Naive thymus-derived CD4-positive, alpha-beta T cell (primary cell): ENCODE results near the gene DYRK2. TPM values are rescaled to one million over a fixed set of nuclear protein-coding genes. Genes with fewer than 3 reads are reported as not detected.

ENCODE experiments used
- ATAC-seq: fragments of 150-1000 bp; cut with Tn5 transposase; 2 replicates; pipeline ENCODE4 v1.10.0; 2021; ENCODE audit warnings: mild to moderate bottlenecking, moderate library complexity
- CTCF ChIA-PET: fragments of 350-600 bp; sonication (Branson Sonifier 250); formaldehyde crosslinking; loops from one replicate; lab custom pipeline; 2021; ENCODE audit warnings: antibody characterized with exemption; lab: Charles Lee
- POLR2A ChIA-PET: fragments of 350-600 bp; sonication (Branson Sonifier 250); formaldehyde crosslinking; loops from one replicate; lab custom pipeline; 2021; ENCODE audit warnings: antibody characterized with exemption, inconsistent platforms; lab: Charles Lee
- DNase-seq, 9 donors: peaks; one replicate each; pipeline versions ENCODE4 v3.0.0 to v3.0.0-alpha.2; 2020 to 2022; ENCODE audit warnings: mixed read lengths in 1 of 9
- H3K27ac ChIP-seq: one replicate; pipeline ENCODE4 v1.7.0; 2013; ENCODE audit warnings: mild to moderate bottlenecking, low read depth, low read length, moderate library complexity
- H3K27me3 ChIP-seq, 2 donors: one replicate each; pipeline ENCODE4 v1.7.0; 2013; ENCODE audit warnings: low read length in 2 of 2, mild to moderate bottlenecking in 2 of 2, moderate library complexity in 2 of 2; ENCODE audit not compliant: control insufficient read depth in 2 of 2, insufficient read depth in 2 of 2
- H3K36me3 ChIP-seq, 3 experiments: 1 replicate in 2 of 3; 2 replicates in 1 of 3; pipeline ENCODE4 v1.7.0; 2013; ENCODE audit warnings: low read length in 3 of 3, mild to moderate bottlenecking in 3 of 3, moderate library complexity in 1 of 3; ENCODE audit not compliant: insufficient read depth in 3 of 3, control insufficient read depth in 2 of 3
- H3K4me1 ChIP-seq, 2 donors: one replicate each; pipeline ENCODE4 v1.7.0; 2013; ENCODE audit warnings: low read length in 2 of 2, mild to moderate bottlenecking in 2 of 2, moderate library complexity in 1 of 2; ENCODE audit not compliant: control insufficient read depth in 2 of 2, insufficient read depth in 2 of 2
- H3K4me3 ChIP-seq: 2 replicates; pipeline ENCODE4 v1.7.0; 2013; ENCODE audit warnings: mild to moderate bottlenecking, low read length
- H3K9me3 ChIP-seq, 3 experiments: 1 replicate in 2 of 3; 2 replicates in 1 of 3; pipeline ENCODE4 v1.7.0; 2013; ENCODE audit warnings: low read length in 3 of 3; ENCODE audit not compliant: control insufficient read depth in 2 of 3
- H3K27ac Mint-ChIP-seq, 9 donors: one replicate each; pipeline ENCODE4 v1.8.0; 2020 to 2022; ENCODE audit warnings: mixed read lengths in 9 of 9, mild to moderate bottlenecking in 8 of 9, moderate library complexity in 5 of 9, inconsistent platforms in 2 of 9
- H3K27me3 Mint-ChIP-seq, 5 donors: one replicate each; pipeline ENCODE4 v1.8.0; 2021 to 2022; ENCODE audit warnings: mixed read lengths in 5 of 5, mild to moderate bottlenecking in 1 of 5
- H3K36me3 Mint-ChIP-seq, 5 donors: one replicate each; pipeline ENCODE4 v1.8.0; 2020 to 2022; ENCODE audit warnings: mixed read lengths in 5 of 5, mild to moderate bottlenecking in 3 of 5, inconsistent platforms in 1 of 5
- H3K4me1 Mint-ChIP-seq, 7 donors: one replicate each; pipeline ENCODE4 v1.8.0; 2020 to 2022; ENCODE audit warnings: mixed read lengths in 7 of 7, mild to moderate bottlenecking in 3 of 7, inconsistent platforms in 1 of 7
- H3K4me3 Mint-ChIP-seq, 10 donors: one replicate each; pipeline ENCODE4 v1.8.0; 2020 to 2022; ENCODE audit warnings: mild to moderate bottlenecking in 10 of 10, mixed read lengths in 10 of 10, moderate library complexity in 6 of 10, inconsistent platforms in 2 of 10
- H3K9me3 Mint-ChIP-seq, 11 donors: one replicate each; pipeline ENCODE4 v1.8.0; 2020 to 2022; ENCODE audit warnings: mixed read lengths in 11 of 11, mild to moderate bottlenecking in 4 of 11, inconsistent platforms in 1 of 11, moderate library complexity in 1 of 11
- intact Hi-C, 2 donors: fragments of 100-400 bp; cut with micrococcal nuclease; formaldehyde crosslinking; loops; one replicate each; pipeline ENCODE4 v1.15.1; 2023
- polyA plus RNA-seq, 2 donors: library from polyadenylated mRNA; unstranded; fragments of 300-500 nt; fragmentation: Illumina TruSeq; gene quantifications; one replicate each; pipeline ENCODE4 v1.2.3, GENCODE V29; 2021
- total RNA-seq, 6 experiments: library from RNA in 5 of 6; stranded (reverse) in 5 of 6; gene quantifications; 1 replicate in 5 of 6; 2 replicates in 1 of 6; pipeline ENCODE4 v1.2.3 and lab custom pipeline; 2021 to 2026

DYRK2 gene
- total and polyA plus RNA-seq, 7 experiments from 2014 or later, result 55.3 to 157 (median 98.1) TPM

DNA sequence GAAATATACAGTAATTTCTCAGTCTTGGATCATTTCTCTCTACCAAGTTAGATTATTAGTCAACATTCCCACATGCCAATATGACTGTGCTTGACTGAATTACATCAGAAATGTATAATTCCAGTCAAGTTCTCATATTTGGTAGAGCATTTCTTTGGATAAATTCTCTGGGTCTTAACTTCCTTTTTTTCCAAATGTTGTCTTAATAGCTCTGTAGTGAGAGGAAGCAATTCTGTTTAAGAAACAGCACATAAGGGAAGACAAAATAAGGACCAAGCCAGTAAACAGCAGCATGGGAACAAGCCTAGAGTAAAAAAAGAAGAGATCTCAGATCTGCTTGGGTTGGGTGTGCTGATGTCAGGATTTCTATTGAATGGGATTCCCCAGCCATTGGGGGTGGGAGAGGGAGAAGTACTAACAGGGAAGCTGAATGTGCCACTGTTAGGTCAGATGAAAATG is 14.2 kb upstream of the DYRK2 start:
- no peaks in the 10 kb centered on the region for H3K36me3 ChIP-seq
- DNase-seq, result no peak
- intact Hi-C loops, result loop anchor here (5.0 to 10.0 kb wide), 4 partner anchors 117 to 1347 kb away; no protein-coding TSS in a partner anchor
- peaks cover 48 to 57% of the 10 kb centered on the region in 2 donors for H3K4me1 ChIP-seq
- Mint-ChIP-seq H3K4me1 (peaks cover 30 to 75% (median 65%) of the 10 kb centered on the region in 7 donors), H3K9me3 (peaks cover 0 to 5% (median 0%) of the 10 kb centered on the region in 11 donors), H3K27ac (peak overlapping the region in 8 of 9 donors; percentile 74 to 100 (median 96)), H3K4me3 (peak overlapping the region in 8 of 10 donors; percentile 5 to 82 (median 52)), H3K27me3 (peaks cover 0 to 12% (median 0%) of the 10 kb centered on the region in 5 donors), H3K36me3 (peaks cover 0 to 16% (median 0%) of the 10 kb centered on the region in 5 donors)
- ChIA-PET POLR2A (interaction anchor here (0.6 to 10.4 kb wide), 6 partner anchors 13 to 94 kb away, joined by 3 to 273 read pairs (median 5); partner anchors contain the start of gene DYRK2), CTCF (interaction anchor here (0.6 to 1.3 kb wide), 4 partner anchors 11 to 96 kb away, joined by 3 to 5 read pairs (median 3); partner anchors contain the start of gene DYRK2)
- no peak overlapping the region for H3K27ac ChIP-seq
- no peak for ATAC-seq
- H3K27me3 ChIP-seq, result no peaks in the 10 kb centered on the region
- H3K9me3 ChIP-seq, result no peaks in the 10 kb centered on the region
- H3K4me3 ChIP-seq, result no peak overlapping the region

DNA sequence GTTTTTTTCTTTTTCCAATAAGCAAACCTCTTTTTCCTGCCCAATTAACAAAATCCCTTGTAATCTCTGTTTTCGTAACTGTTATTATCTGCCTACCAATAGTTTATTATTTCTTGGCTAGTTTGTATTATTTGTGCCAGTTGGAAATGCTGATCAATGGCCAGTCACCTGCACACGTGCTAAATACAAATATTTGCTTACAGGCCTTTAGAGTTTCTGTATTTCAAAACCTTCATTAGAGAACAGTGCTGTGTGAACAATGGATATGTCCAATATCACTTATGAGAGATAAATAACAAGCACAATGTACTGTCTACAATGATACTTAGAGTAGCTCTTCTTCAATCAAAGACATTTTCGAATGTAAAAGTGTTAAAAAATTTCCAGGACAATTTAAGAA is 10.8 kb upstream of the DYRK2 start:
- H3K4me1 Mint-ChIP-seq, result peaks cover 16 to 66% (median 48%) of the 10 kb centered on the region in 7 donors
- no peaks in the 10 kb centered on the region for H3K27me3 ChIP-seq
- no peak overlapping the region for H3K27ac ChIP-seq
- H3K4me3 Mint-ChIP-seq, result no peak overlapping the region
- no peak for DNase-seq
- ChIA-PET CTCF (interaction anchor here (1.0 to 1.5 kb wide), 2 partner anchors 9 to 287 kb away, joined by 3 to 8 read pairs; no protein-coding TSS in a partner anchor), POLR2A (interaction anchor here (0.5 to 10.4 kb wide), 3 partner anchors 10 to 56 kb away, joined by 3 to 273 read pairs (median 7); partner anchors contain the start of gene DYRK2)
- no peaks in the 10 kb centered on the region for H3K36me3 ChIP-seq
- H3K36me3 Mint-ChIP-seq, result peaks cover 0 to 11% (median 0%) of the 10 kb centered on the region in 5 donors
- H3K27me3 Mint-ChIP-seq, result peaks cover 0 to 16% (median 0%) of the 10 kb centered on the region in 5 donors
- H3K4me1 ChIP-seq, result peaks cover 16 to 24% of the 10 kb centered on the region in 2 donors
- H3K9me3 ChIP-seq, result no peaks in the 10 kb centered on the region
- no peak for ATAC-seq
- intact Hi-C loops, result loop anchor here in 1 of 2 donors (10.0 kb wide), 1 partner anchor 547 kb away; no protein-coding TSS in a partner anchor
- H3K27ac Mint-ChIP-seq, result peak overlapping the region in 2 of 9 donors; percentile 58 to 62
- H3K4me3 ChIP-seq, result no peak overlapping the region
- H3K9me3 Mint-ChIP-seq, result no peaks in the 10 kb centered on the region

GRCh38 chr12:67638694-67639093 is 9.9 kb upstream of the DYRK2 start:
- intact Hi-C loops, result loop anchor here in 1 of 2 donors (10.0 kb wide), 1 partner anchor 546 kb away; no protein-coding TSS in a partner anchor
- POLR2A ChIA-PET, result interaction anchor here (1.5 to 10.4 kb wide), 3 partner anchors 9 to 60 kb away, joined by 5 to 273 read pairs (median 7); partner anchors contain the start of gene DYRK2

GRCh38 chr12:67640863-67641262 is 7.7 kb upstream of the DYRK2 start:
- H3K4me3 ChIP-seq, result no peak overlapping the region
- POLR2A ChIA-PET, result interaction anchor here (0.6 to 0.9 kb wide), 2 partner anchors 10 to 20 kb away, joined by 3 read pairs; no protein-coding TSS in a partner anchor

More at GRCh38 chr12:67638694-67639093, 9.9 kb upstream of the DYRK2 start:
- H3K27ac ChIP-seq, result no peak overlapping the region
- peaks cover 9 to 14% of the 10 kb centered on the region in 2 donors for H3K4me1 ChIP-seq
- H3K36me3 ChIP-seq, result no peaks in the 10 kb centered on the region
- no peak overlapping the region for H3K4me3 ChIP-seq
- Mint-ChIP-seq H3K4me1 (peaks cover 8 to 58% (median 43%) of the 10 kb centered on the region in 7 donors), H3K27me3 (peaks cover 0 to 10% (median 0%) of the 10 kb centered on the region in 5 donors), H3K9me3 (no peaks in the 10 kb centered on the region), H3K4me3 (no peak overlapping the region), H3K36me3 (peaks cover 0 to 5% (median 0%) of the 10 kb centered on the region in 5 donors), H3K27ac (peak overlapping the region in 1 of 9 donors; percentile 49)
- H3K9me3 ChIP-seq, result no peaks in the 10 kb centered on the region
- H3K27me3 ChIP-seq, result no peaks in the 10 kb centered on the region
- ATAC-seq (no peak), DNase-seq (no peak)
- CTCF ChIA-PET, result interaction anchor here (0.7 to 1.5 kb wide), 2 partner anchors 12 to 23 kb away, joined by 3 to 4 read pairs; no protein-coding TSS in a partner anchor

DNA sequence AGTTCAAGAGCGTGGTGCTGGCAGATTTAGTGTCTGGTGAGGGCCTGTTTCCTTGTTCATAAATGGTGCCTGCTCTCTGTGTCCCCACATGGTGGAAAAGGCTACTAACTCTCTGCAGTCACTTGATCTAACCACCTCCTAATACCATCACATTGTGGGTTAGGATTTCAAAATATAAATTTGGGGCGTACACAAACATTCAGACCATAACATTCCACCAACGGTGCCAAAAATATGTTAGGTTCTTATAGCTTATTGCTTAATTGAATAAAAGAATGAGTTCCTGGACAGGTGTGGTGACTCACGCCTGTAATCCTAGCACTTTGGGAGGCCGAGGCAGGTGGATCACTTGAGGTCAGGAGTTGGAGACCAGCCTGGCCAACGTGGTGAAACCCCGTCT is 3.4 kb upstream of the DYRK2 start:
- ChIA-PET POLR2A (interaction anchor here (0.5 to 12.3 kb wide), 3 partner anchors 10 to 672 kb away, joined by 3 to 273 read pairs (median 3); no protein-coding TSS in a partner anchor), CTCF (interaction anchor here (1.0 to 4.4 kb wide), 2 partner anchors 11 to 14 kb away, joined by 3 to 28 read pairs; no protein-coding TSS in a partner anchor)
- Histone ChIP-seq H3K9me3 (no peaks in the 10 kb centered on the region), H3K4me1 (peaks cover 0 to 7% of the 10 kb centered on the region in 2 donors), H3K36me3 (peaks cover 0 to 11% (median 0%) of the 10 kb centered on the region in 3 experiments), H3K27ac (no peak overlapping the region), H3K27me3 (no peaks in the 10 kb centered on the region), H3K4me3 (no peak overlapping the region)
- no peak for DNase-seq
- Mint-ChIP-seq H3K9me3 (peaks cover 0 to 8% (median 0%) of the 10 kb centered on the region in 11 donors), H3K4me3 (no peak overlapping the region), H3K27ac (peak overlapping the region in 3 of 9 donors; percentile 0 to 97 (median 1)), H3K27me3 (peaks cover 0 to 19% (median 0%) of the 10 kb centered on the region in 5 donors), H3K4me1 (peaks cover 16 to 46% (median 35%) of the 10 kb centered on the region in 7 donors), H3K36me3 (peaks cover 1 to 9% (median 7%) of the 10 kb centered on the region in 5 donors)
- ATAC-seq, result no peak
- intact Hi-C loops, result loop anchor here in 1 of 2 donors (10.0 kb wide), 1 partner anchor 530 kb away; no protein-coding TSS in a partner anchor

More at GRCh38 chr12:67640863-67641262, 7.7 kb upstream of the DYRK2 start:
- Histone ChIP-seq H3K9me3 (no peaks in the 10 kb centered on the region), H3K27me3 (no peaks in the 10 kb centered on the region), H3K27ac (no peak overlapping the region), H3K4me1 (no peaks in the 10 kb centered on the region), H3K36me3 (no peaks in the 10 kb centered on the region)
- CTCF ChIA-PET, result no interaction called here
- peaks cover 0 to 7% (median 4%) of the 10 kb centered on the region in 5 donors for H3K36me3 Mint-ChIP-seq
- H3K27ac Mint-ChIP-seq, result peak overlapping the region in 2 of 9 donors; percentile 5 to 63
- peaks cover 0 to 11% (median 0%) of the 10 kb centered on the region in 5 donors for H3K27me3 Mint-ChIP-seq
- ATAC-seq (no peak), DNase-seq (no peak)
- H3K4me1 Mint-ChIP-seq, result peaks cover 0 to 48% (median 29%) of the 10 kb centered on the region in 7 donors
- peaks cover 0 to 8% (median 0%) of the 10 kb centered on the region in 11 donors for H3K9me3 Mint-ChIP-seq
- no peak overlapping the region for H3K4me3 Mint-ChIP-seq
- intact Hi-C loops, result loop anchor here in 1 of 2 donors (10.0 kb wide), 1 partner anchor 534 kb away; no protein-coding TSS in a partner anchor

GRCh38 chr12:67645601-67646000 is 2.9 kb upstream of the DYRK2 start:
- H3K4me3 Mint-ChIP-seq, result no peak overlapping the region

More at GRCh38 chr12:67645601-67646000, 2.9 kb upstream of the DYRK2 start:
- H3K4me3 ChIP-seq, result no peak overlapping the region
- H3K4me1 Mint-ChIP-seq, result peaks cover 21 to 46% (median 31%) of the 10 kb centered on the region in 7 donors
- peak overlapping the region in 5 of 9 donors; percentile 13 to 97 (median 52) for H3K27ac Mint-ChIP-seq
- peaks cover 6 to 13% (median 11%) of the 10 kb centered on the region in 5 donors for H3K36me3 Mint-ChIP-seq
- H3K36me3 ChIP-seq, result peaks cover 0 to 11% (median 2%) of the 10 kb centered on the region in 3 experiments
- no peaks in the 10 kb centered on the region for H3K27me3 ChIP-seq
- intact Hi-C loops, result loop anchor here in 1 of 2 donors (10.0 kb wide), 1 partner anchor 529 kb away; no protein-coding TSS in a partner anchor
- CTCF ChIA-PET, result interaction anchor here (1.0 to 4.4 kb wide), 3 partner anchors 12 to 55 kb away, joined by 3 to 28 read pairs (median 3); no protein-coding TSS in a partner anchor
- DNase-seq (no peak), ATAC-seq (no peak)
- peaks cover 0 to 14% (median 0%) of the 10 kb centered on the region in 5 donors for H3K27me3 Mint-ChIP-seq
- POLR2A ChIA-PET, result interaction anchor here (0.5 to 12.3 kb wide), 6 partner anchors 11 to 672 kb away, joined by 3 to 273 read pairs (median 3); no protein-coding TSS in a partner anchor
- H3K9me3 Mint-ChIP-seq, result peaks cover 0 to 8% (median 0%) of the 10 kb centered on the region in 11 donors
- no peaks in the 10 kb centered on the region for H3K9me3 ChIP-seq
- H3K4me1 ChIP-seq, result peaks cover 0 to 7% of the 10 kb centered on the region in 2 donors
- H3K27ac ChIP-seq, result no peak overlapping the region
